ENCODE results near the gene CMSS1.

GRCh38 chr3:100069472-100069871 is 251.8 kb downstream of the CMSS1 start:
- TF ChIP-seq CTCF (IDR thresholded peaks at IDR 0.05; ENCODE audit: low read length) (no peak), EZH2 (IDR thresholded peaks at IDR 0.05; ENCODE audit: borderline replicate concordance, low read length) (no peak)

Measured in OCI-LY1 (cell line).